Panc1 (cell line): ENCODE results near the gene SEMA3B.
"Not testable (repeated sequence)": the region's sequence is repeated elsewhere in the genome, so short reads cannot be mapped to it uniquely, and the experiment has no call there.

Experiments
- CTCF ChIP-seq: fragments of 450-650 bp; IDR thresholded peaks from 2 replicates; pipeline ENCODE4 v1.5.1; 2017; ENCODE audit warnings: mild to moderate bottlenecking
- POLR2AphosphoS5 ChIP-seq: IDR thresholded peaks from 2 replicates; pipeline ENCODE4 v1.6.1; 2012; ENCODE audit warnings: mild to moderate bottlenecking, low read depth, low read length, moderate library complexity
- REST ChIP-seq, 2 experiments: IDR thresholded peaks; 2 replicates each; pipeline ENCODE4 v1.6.1; 2011 to 2012; ENCODE audit warnings: low read depth in 2 of 2, control low read depth in 1 of 2, low read length in 1 of 2, mild to moderate bottlenecking in 1 of 2, moderate library complexity in 1 of 2; ENCODE audit not compliant: insufficient read depth in 1 of 2
- SIN3A ChIP-seq: IDR thresholded peaks from 2 replicates; pipeline ENCODE4 v1.6.1; 2012; ENCODE audit warnings: low read depth, mild to moderate bottlenecking, low read length, moderate library complexity, borderline replicate concordance; ENCODE audit not compliant: insufficient read depth
- TCF7L2 ChIP-seq: IDR thresholded peaks from 2 replicates; pipeline ENCODE4 v1.6.1; 2011; ENCODE audit warnings: mild to moderate bottlenecking, low read depth, low read length, inconsistent platforms

GRCh38 chr3:50244813-50245212 lies 24.1 kb upstream of the SEMA3B start:
- TF ChIP-seq TCF7L2; CTCF; REST (IDR thresholded peaks at IDR 0.05; ENCODE audit: insufficient read depth in 1 of 2, low read depth in 2 of 2, low read length in 1 of 2); POLR2AphosphoS5; SIN3A: not testable (repeated sequence)
